ENCODE results near the gene CLUH. TPM values are rescaled to one million over a fixed set of nuclear protein-coding genes. Genes with fewer than 3 reads are reported as not detected.
A peak's percentile ranks its signal among the peaks of the same experiment; 100 is the strongest.

CLUH gene
- total RNA-seq, 4 donors from 2014 or later, result 42.6 to 87.6 (median 52.9) TPM

DNA sequence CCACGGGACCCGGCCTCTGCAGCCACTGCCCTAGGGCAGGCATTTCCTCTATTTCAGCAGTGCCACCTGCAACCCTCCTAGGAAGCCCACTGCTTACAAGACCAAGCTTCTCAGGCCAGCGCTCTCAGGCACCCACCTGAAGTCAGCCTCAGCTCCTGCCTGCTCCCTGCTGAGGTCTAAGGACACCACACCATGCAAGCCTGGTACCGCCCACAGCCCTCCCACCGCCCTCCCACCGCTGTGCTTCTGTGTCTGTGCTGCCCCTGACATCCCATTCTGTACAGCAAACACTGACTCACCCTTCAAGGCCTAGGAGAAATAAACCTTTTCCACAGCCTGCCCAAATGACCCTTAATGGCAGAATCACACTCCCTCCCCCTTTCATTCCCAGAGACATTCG lies 6.3 kb downstream of the CLUH start:
- Histone ChIP-seq H3K36me3 (peaks cover 0 to 42% of the 10 kb centered on the region in 2 donors), H3K27me3 (no peaks in the 10 kb centered on the region), H3K27ac (peak overlapping the region in 3 of 4 donors; percentile 10 to 89 (median 31)), H3K4me3 (no peak overlapping the region), H3K9me3 (no peaks in the 10 kb centered on the region), H3K4me1 (peaks cover 0 to 69% (median 32%) of the 10 kb centered on the region in 3 donors)
- ATAC-seq, result no peak
- no peak for TF ChIP-seq POLR2AphosphoS5 (IDR thresholded peaks at IDR 0.05)
- TF ChIP-seq, protein P1, sequence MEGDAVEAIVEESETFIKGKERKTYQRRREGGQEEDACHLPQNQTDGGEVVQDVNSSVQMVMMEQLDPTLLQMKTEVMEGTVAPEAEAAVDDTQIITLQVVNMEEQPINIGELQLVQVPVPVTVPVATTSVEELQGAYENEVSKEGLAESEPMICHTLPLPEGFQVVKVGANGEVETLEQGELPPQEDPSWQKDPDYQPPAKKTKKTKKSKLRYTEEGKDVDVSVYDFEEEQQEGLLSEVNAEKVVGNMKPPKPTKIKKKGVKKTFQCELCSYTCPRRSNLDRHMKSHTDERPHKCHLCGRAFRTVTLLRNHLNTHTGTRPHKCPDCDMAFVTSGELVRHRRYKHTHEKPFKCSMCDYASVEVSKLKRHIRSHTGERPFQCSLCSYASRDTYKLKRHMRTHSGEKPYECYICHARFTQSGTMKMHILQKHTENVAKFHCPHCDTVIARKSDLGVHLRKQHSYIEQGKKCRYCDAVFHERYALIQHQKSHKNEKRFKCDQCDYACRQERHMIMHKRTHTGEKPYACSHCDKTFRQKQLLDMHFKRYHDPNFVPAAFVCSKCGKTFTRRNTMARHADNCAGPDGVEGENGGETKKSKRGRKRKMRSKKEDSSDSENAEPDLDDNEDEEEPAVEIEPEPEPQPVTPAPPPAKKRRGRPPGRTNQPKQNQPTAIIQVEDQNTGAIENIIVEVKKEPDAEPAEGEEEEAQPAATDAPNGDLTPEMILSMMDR (IDR thresholded peaks at IDR 0.05), result no peak
- TF ChIP-seq EP300 (IDR thresholded peaks at IDR 0.05), result no peak
- no peak for TF ChIP-seq POLR2A (IDR thresholded peaks at IDR 0.05)
- 63 to 82% methylated on average over 3 to 6 of the region's 7 CpGs for WGBS, 2 donors (ENCODE audit: low coverage in 1 of 2)

DNA sequence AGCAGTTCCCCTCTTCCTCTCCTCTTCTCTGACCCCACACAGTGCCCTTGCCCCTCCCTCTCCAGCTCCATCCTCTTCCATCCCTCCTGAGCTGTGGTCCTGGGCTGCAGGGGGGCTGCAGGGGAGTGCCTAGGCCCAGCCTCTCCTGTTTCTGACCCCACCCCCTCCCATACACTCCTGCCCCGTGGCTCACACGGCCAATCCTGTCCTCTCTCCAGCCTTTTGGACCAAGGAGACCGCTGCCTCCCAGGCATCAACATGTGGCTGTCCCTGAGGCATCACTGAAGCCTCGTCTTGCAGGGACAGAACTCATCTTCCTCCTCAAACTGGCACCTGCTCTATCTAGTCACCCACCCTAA lies 6.7 kb downstream of the CLUH start:
- TF ChIP-seq POLR2A (IDR thresholded peaks at IDR 0.05) (no peak), EP300 (IDR thresholded peaks at IDR 0.05) (no peak), POLR2AphosphoS5 (IDR thresholded peaks at IDR 0.05) (no peak)
- TF ChIP-seq, protein P1 (IDR thresholded peaks at IDR 0.05), result no peak
- peaks cover 0 to 65% (median 28%) of the 10 kb centered on the region in 3 donors for H3K4me1 ChIP-seq
- H3K27ac ChIP-seq, result peak overlapping the region in 1 of 4 donors; percentile 89
- peaks cover 0 to 46% of the 10 kb centered on the region in 2 donors for H3K36me3 ChIP-seq
- H3K4me3 ChIP-seq, result no peak overlapping the region
- H3K27me3 ChIP-seq, result no peaks in the 10 kb centered on the region
- ATAC-seq, result no peak
- no peaks in the 10 kb centered on the region for H3K9me3 ChIP-seq
- 30 to 63% methylated on average over 1 to 2 of the region's 4 CpGs for WGBS, 2 donors (ENCODE audit: low coverage in 1 of 2)

DNA sequence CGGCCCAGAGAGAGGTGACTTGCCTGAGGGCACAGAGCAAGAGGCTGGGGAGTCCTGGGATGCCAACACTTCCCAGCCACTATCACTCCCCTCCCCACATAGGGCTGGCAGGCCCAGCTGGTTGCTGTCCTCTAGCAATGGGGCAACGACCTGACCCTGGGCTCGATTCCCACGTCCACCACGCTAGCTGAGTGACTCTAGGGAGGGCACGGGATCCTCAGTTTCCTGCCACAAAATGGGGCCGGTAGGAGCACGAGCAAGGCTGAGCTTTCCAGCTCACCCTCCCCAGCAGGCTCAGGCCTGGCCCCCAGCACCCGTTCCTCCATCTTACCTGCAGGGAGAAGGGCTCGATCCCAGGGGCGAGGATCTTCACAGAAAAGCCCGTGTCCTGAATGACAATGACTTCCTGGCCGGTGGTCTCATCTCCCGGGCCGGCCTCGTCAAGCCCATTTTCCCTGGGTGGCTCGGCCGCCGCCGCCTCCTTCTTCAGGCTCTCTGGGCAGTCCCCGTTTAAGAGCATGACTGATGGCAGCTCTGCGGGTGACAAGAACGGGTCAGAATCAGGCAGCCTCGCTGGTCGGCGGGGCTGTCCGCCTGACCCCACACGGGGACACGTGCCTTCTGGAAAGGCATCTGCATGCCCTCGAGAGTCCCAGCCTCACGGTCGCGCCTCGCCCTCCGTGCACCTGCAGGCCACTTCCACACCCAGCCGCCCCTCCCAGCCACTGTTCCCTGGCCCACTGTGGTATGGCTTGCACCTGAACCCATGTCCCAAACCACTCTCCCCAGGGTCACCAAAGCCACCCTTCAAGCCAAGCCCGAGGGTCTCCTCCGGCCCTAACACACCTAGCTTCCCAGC lies 7.3 kb downstream of the CLUH start:
- ATAC-seq, result no peak

DNA sequence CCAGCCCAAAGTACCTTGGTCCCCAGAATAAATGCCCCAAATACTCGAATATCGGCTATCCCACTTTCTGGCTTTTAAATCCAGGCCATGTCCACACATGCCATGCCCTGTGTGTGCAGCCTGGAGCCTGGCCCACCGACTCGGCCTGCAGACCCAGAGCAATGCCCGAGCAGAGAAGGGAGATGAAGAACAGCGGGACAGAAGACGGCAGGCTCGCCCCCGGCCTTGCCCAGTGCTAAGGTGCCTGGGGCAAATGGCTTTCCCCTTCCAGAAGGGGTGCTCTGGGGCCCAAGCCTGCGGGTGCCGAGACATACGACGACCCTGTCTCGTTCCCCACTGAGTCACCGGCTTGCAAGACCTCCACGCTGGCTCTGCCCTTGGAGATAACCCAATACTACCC lies 8.0 kb downstream of the CLUH start:
- H3K36me3 ChIP-seq, result peaks cover 0 to 58% of the 10 kb centered on the region in 2 donors
- H3K4me1 ChIP-seq, result peaks cover 0 to 53% (median 15%) of the 10 kb centered on the region in 3 donors
- no peak for ATAC-seq
- H3K27me3 ChIP-seq, result no peaks in the 10 kb centered on the region
- H3K9me3 ChIP-seq, result no peaks in the 10 kb centered on the region
- WGBS, 2 donors (ENCODE audit: low coverage in 1 of 2), result 80% methylated on average over 1 to 2 of the region's 16 CpGs
- peak overlapping the region in 1 of 4 donors; percentile 1 for H3K27ac ChIP-seq
- H3K4me3 ChIP-seq, result no peak overlapping the region
- TF ChIP-seq POLR2AphosphoS5 (IDR thresholded peaks at IDR 0.05) (no peak), EP300 (IDR thresholded peaks at IDR 0.05) (no peak), POLR2A (IDR thresholded peaks at IDR 0.05) (no peak)
- TF ChIP-seq, protein P1 (IDR thresholded peaks at IDR 0.05), result no peak

More for the DNA sequence above, 7.3 kb downstream of the CLUH start:
- H3K9me3 ChIP-seq, result no peaks in the 10 kb centered on the region
- H3K27ac ChIP-seq, result peak overlapping the region in 1 of 4 donors; percentile 1
- no peak for TF ChIP-seq POLR2AphosphoS5 (IDR thresholded peaks at IDR 0.05)
- no peak for TF ChIP-seq EP300 (IDR thresholded peaks at IDR 0.05)
- no peak for TF ChIP-seq POLR2A (IDR thresholded peaks at IDR 0.05)
- TF ChIP-seq, protein P1 (IDR thresholded peaks at IDR 0.05), result no peak
- no peaks in the 10 kb centered on the region for H3K27me3 ChIP-seq
- peaks cover 0 to 59% (median 22%) of the 10 kb centered on the region in 3 donors for H3K4me1 ChIP-seq
- WGBS, 2 donors (ENCODE audit: low coverage in 1 of 2), result 72 to 80% methylated on average over 3 to 5 of the region's 38 CpGs
- peaks cover 0 to 52% of the 10 kb centered on the region in 2 donors for H3K36me3 ChIP-seq
- H3K4me3 ChIP-seq, result no peak overlapping the region

Measured in gastroesophageal sphincter (tissue), 4 donors.